IMR-90 (cell line): ENCODE measurements around the gene TEDC2. TPM values are rescaled to one million over a fixed set of nuclear protein-coding genes. Genes with fewer than 3 reads are reported as not detected.

ENCODE experiments used
- ATAC-seq: fragments of 200-7000 bp; cut with Tn5 transposase; 2 replicates; pipeline ENCODE4 v1.9.1; 2020; ENCODE audit warnings: low read depth, mild to moderate bottlenecking, moderate library complexity
- BruUV-seq: library from RNA; stranded (reverse); fragments of 400-500 nt; replicated peaks from 2 replicates; lab custom pipeline; 2021; lab: Mats Ljungman, UMichigan
- CTCF ChIA-PET: fragments of 300-600 bp; formaldehyde crosslinking; extraction: SDS; loops from one replicate; lab custom pipeline; 2021; ENCODE audit warnings: antibody characterized with exemption; lab: Yijun Ruan, JAX
- POLR2A ChIA-PET: fragments of 300-600 bp; sonication (Branson Sonifier 250); formaldehyde crosslinking; loops from one replicate; lab custom pipeline; 2022; ENCODE audit warnings: antibody characterized with exemption; ENCODE audit not compliant: unreplicated experiment; lab: Charles Lee
- DNase-seq: peaks from one replicate; pipeline ENCODE4 v3.0.0; 2013
- H2AFZ ChIP-seq: replicated peaks from 2 replicates; pipeline ENCODE3; 2013; ENCODE audit warnings: low read length, mild to moderate bottlenecking; ENCODE audit not compliant: poor library complexity
- H2AK5ac ChIP-seq: 2 replicates; pipeline ENCODE4 v1.6.1; 2013; ENCODE audit warnings: low read depth, low read length, inconsistent platforms
- H2AK9ac ChIP-seq: replicated peaks from 2 replicates; pipeline ENCODE3; 2013; ENCODE audit warnings: mild to moderate bottlenecking, low read depth, low read length, moderate library complexity; ENCODE audit not compliant: poor library complexity
- H2BK120ac ChIP-seq: 2 replicates; pipeline ENCODE4 v1.6.1; 2013; ENCODE audit warnings: low read depth, low read length, inconsistent platforms
- H2BK15ac ChIP-seq: 3 replicates; pipeline ENCODE4 v1.6.1; 2013; ENCODE audit warnings: low read depth, low read length, inconsistent platforms
- H2BK20ac ChIP-seq: 2 replicates; pipeline ENCODE4 v1.6.1; 2013; ENCODE audit warnings: low read depth, mild to moderate bottlenecking, inconsistent platforms, low read length, moderate library complexity
- H2BK5ac ChIP-seq: 2 replicates; pipeline ENCODE4 v1.6.1; 2013; ENCODE audit warnings: mild to moderate bottlenecking, low read depth, low read length, inconsistent platforms; ENCODE audit not compliant: poor library complexity, severe bottlenecking
- H3K14ac ChIP-seq: replicated peaks from 2 replicates; pipeline ENCODE4 v1.6.1; 2013; ENCODE audit warnings: low read depth, low read length, inconsistent platforms
- H3K18ac ChIP-seq: 2 replicates; pipeline ENCODE4 v1.6.1; 2013; ENCODE audit warnings: low read depth, low read length, control low read depth
- H3K23ac ChIP-seq: 2 replicates; pipeline ENCODE4 v1.6.1; 2013; ENCODE audit warnings: low read depth, low read length, inconsistent platforms
- H3K27ac ChIP-seq: 2 replicates; pipeline ENCODE4 v1.5.1; 2013; ENCODE audit warnings: mild to moderate bottlenecking, control low read depth, low read length; ENCODE audit not compliant: insufficient read depth
- H3K27me3 ChIP-seq: 2 replicates; pipeline ENCODE4 v1.6.1; 2013; ENCODE audit warnings: low read length; ENCODE audit not compliant: control insufficient read depth, insufficient read depth
- H3K36me3 ChIP-seq: 2 replicates; pipeline ENCODE4 v1.6.1; 2013; ENCODE audit warnings: low read length, mixed read lengths; ENCODE audit not compliant: control insufficient read depth, insufficient read depth
- H3K4ac ChIP-seq: 2 replicates; pipeline ENCODE4 v1.6.1; 2013; ENCODE audit warnings: low read depth, low read length, inconsistent platforms
- H3K4me1 ChIP-seq: 2 replicates; pipeline ENCODE4 v1.6.1; 2013; ENCODE audit warnings: low read length, mixed read lengths; ENCODE audit not compliant: control insufficient read depth, insufficient read depth
- H3K4me2 ChIP-seq: 2 replicates; pipeline ENCODE4 v1.6.1; 2013; ENCODE audit warnings: low read depth, mild to moderate bottlenecking, control low read depth, low read length, moderate library complexity
- H3K4me3 ChIP-seq: 2 replicates; pipeline ENCODE4 v1.5.1; 2013; ENCODE audit warnings: low read depth, mild to moderate bottlenecking, control low read depth, low read length, moderate library complexity; ENCODE audit not compliant: insufficient read depth
- H3K56ac ChIP-seq: 2 replicates; pipeline ENCODE4 v1.6.1; 2013; ENCODE audit warnings: low read length, inconsistent platforms; ENCODE audit not compliant: insufficient read depth; ENCODE audit errors: extremely low read depth
- H3K79me1 ChIP-seq, 2 experiments: 2 replicates each; pipeline ENCODE4 v1.6.1; 2013; ENCODE audit warnings: low read length in 2 of 2, inconsistent platforms in 1 of 2, low read depth in 1 of 2
- H3K9ac ChIP-seq: 2 replicates; pipeline ENCODE4 v1.6.1; 2013; ENCODE audit warnings: low read depth, low read length, control low read depth
- H3K9me1 ChIP-seq: 2 replicates; pipeline ENCODE4 v1.6.1; 2013; ENCODE audit warnings: low read length, inconsistent platforms; ENCODE audit not compliant: insufficient read depth
- H3K9me3 ChIP-seq: 2 replicates; pipeline ENCODE4 v1.6.1; 2013; ENCODE audit warnings: low read length; ENCODE audit not compliant: control insufficient read depth, insufficient read depth
- H4K20me1 ChIP-seq: 2 replicates; pipeline ENCODE4 v1.6.1; 2013; ENCODE audit warnings: low read length, inconsistent platforms; ENCODE audit not compliant: insufficient read depth
- H4K5ac ChIP-seq: 2 replicates; pipeline ENCODE4 v1.6.1; 2013; ENCODE audit warnings: mild to moderate bottlenecking, low read depth, low read length, control low read depth
- H4K8ac ChIP-seq, 2 experiments: 2 replicates each; pipeline ENCODE4 v1.6.1; 2013; ENCODE audit warnings: low read depth in 2 of 2, low read length in 2 of 2, control low read depth in 1 of 2, inconsistent platforms in 1 of 2
- H4K91ac ChIP-seq: 2 replicates; pipeline ENCODE4 v1.6.1; 2013; ENCODE audit warnings: low read depth, low read length, inconsistent platforms; ENCODE audit not compliant: insufficient read depth
- BHLHE40 ChIP-seq: fragments of 150-350 bp; IDR thresholded peaks from 2 replicates; pipeline ENCODE4 v1.6.1; 2016; ENCODE audit warnings: mild to moderate bottlenecking, low read depth, low read length
- CEBPB ChIP-seq: IDR thresholded peaks from 2 replicates; pipeline ENCODE4 v1.6.1; 2012; ENCODE audit warnings: low read depth, low read length, improper control_type of control experiment
- CHD1 ChIP-seq: IDR thresholded peaks from 2 replicates; pipeline ENCODE4 v1.6.1; 2012; ENCODE audit warnings: low read depth, low read length, improper control_type of control experiment
- FOS ChIP-seq: fragments of 150-350 bp; IDR thresholded peaks from 2 replicates; pipeline ENCODE4 v1.6.1; 2016; ENCODE audit warnings: low read depth, low read length
- MAFK ChIP-seq: IDR thresholded peaks from 2 replicates; pipeline ENCODE4 v1.6.1; 2012; ENCODE audit warnings: low read depth, low read length, improper control_type of control experiment
- MAZ ChIP-seq: IDR thresholded peaks from 2 replicates; pipeline ENCODE4 v1.6.1; 2012; ENCODE audit warnings: low read depth, mild to moderate bottlenecking, low read length, improper control_type of control experiment, moderate library complexity, borderline replicate concordance
- MXI1 ChIP-seq: IDR thresholded peaks from 2 replicates; pipeline ENCODE4 v1.6.1; 2012; ENCODE audit warnings: low read depth, mild to moderate bottlenecking, low read length, moderate library complexity, borderline replicate concordance
- NFE2L2 ChIP-seq: fragments of 150-350 bp; IDR thresholded peaks from 2 replicates; pipeline ENCODE4 v1.6.1; 2016; ENCODE audit warnings: low read depth, mild to moderate bottlenecking, low read length
- POLR2A ChIP-seq: IDR thresholded peaks from 2 replicates; pipeline ENCODE4 v1.6.1; 2012; ENCODE audit warnings: mild to moderate bottlenecking, low read depth, low read length
- RAD21 ChIP-seq: IDR thresholded peaks from 2 replicates; pipeline ENCODE4 v1.6.1; 2012; ENCODE audit warnings: low read length, improper control_type of control experiment
- RFX5 ChIP-seq: IDR thresholded peaks from 2 replicates; pipeline ENCODE4 v1.8.0; 2012; ENCODE audit warnings: low read depth, mild to moderate bottlenecking, low read length, moderate library complexity
- SMC3 ChIP-seq: fragments of 150-350 bp; IDR thresholded peaks from 2 replicates; pipeline ENCODE4 v1.6.1; 2016; ENCODE audit warnings: low read depth, mild to moderate bottlenecking, antibody characterized with exemption, low read length, moderate library complexity
- WGBS, 2 experiments: methylation state at CpG; one replicate each; pipeline versions ENCODE4 v1.1.5 to v1.1.7; 2013; ENCODE audit warnings: missing lambda C conversion rate in 2 of 2; ENCODE audit not compliant: insufficient read length in 1 of 2; ENCODE audit errors: extremely low coverage in 2 of 2; 5-methylcytosine and 5-hydroxymethylcytosine counted together
- dilution Hi-C: fragments of 300-500 bp; cut with HindIII; formaldehyde crosslinking; loops from one replicate; pipeline ENCODE4 v1.14.3; 2018; ENCODE audit warnings: low sequenced_read_pairs; ENCODE audit not compliant: unreplicated experiment
- in situ Hi-C: fragments of 300-500 bp; cut with MboI; formaldehyde crosslinking; loops from 3 replicates; pipeline ENCODE4 v1.14.3; 2019; ENCODE audit warnings: low sequenced_read_pairs, inconsistent platforms, mixed read lengths
- intact Hi-C: fragments of 100-400 bp; cut with micrococcal nuclease; formaldehyde crosslinking; loops from 2 replicates; pipeline ENCODE4 v1.10.0; 2022
- polyA plus RNA-seq, 3 experiments: library from polyadenylated mRNA; depleted of rRNA; stranded (reverse); fragments of >200 nt; gene quantifications; 2 replicates each; pipeline ENCODE4 v1.2.3, GENCODE V29; 2012; ENCODE audit warnings: low replicate concordance in 1 of 3
- total RNA-seq: library from RNA; depleted of rRNA; stranded (reverse); fragments of >200 nt; gene quantifications from 2 replicates; pipeline ENCODE4 v1.2.3, GENCODE V29; 2012
- TF ChIP-seq, protein P1 (sequence below): conservative IDR thresholded peaks from 2 replicates; pipeline ENCODE4 v1.5.1; 2012; ENCODE audit warnings: mild to moderate bottlenecking, low read depth, low read length, improper control_type of control experiment
- TF ChIP-seq, protein P2 (sequence below): fragments of 150-350 bp; IDR thresholded peaks from 2 replicates; pipeline ENCODE4 v1.6.1; 2017; ENCODE audit warnings: mild to moderate bottlenecking, antibody characterized with exemption, low read length, low read depth
- TF ChIP-seq, protein P3 (sequence below): fragments of 150-350 bp; IDR thresholded peaks from 2 replicates; pipeline ENCODE4 v1.6.1; 2016; ENCODE audit warnings: low read depth, mild to moderate bottlenecking, low read length, moderate library complexity, borderline replicate concordance

Gene TEDC2
- total and polyA plus RNA-seq, 2 of the 4 experiments (the other 2 are of a cell fraction), result 3.6 to 7.3 TPM

DNA sequence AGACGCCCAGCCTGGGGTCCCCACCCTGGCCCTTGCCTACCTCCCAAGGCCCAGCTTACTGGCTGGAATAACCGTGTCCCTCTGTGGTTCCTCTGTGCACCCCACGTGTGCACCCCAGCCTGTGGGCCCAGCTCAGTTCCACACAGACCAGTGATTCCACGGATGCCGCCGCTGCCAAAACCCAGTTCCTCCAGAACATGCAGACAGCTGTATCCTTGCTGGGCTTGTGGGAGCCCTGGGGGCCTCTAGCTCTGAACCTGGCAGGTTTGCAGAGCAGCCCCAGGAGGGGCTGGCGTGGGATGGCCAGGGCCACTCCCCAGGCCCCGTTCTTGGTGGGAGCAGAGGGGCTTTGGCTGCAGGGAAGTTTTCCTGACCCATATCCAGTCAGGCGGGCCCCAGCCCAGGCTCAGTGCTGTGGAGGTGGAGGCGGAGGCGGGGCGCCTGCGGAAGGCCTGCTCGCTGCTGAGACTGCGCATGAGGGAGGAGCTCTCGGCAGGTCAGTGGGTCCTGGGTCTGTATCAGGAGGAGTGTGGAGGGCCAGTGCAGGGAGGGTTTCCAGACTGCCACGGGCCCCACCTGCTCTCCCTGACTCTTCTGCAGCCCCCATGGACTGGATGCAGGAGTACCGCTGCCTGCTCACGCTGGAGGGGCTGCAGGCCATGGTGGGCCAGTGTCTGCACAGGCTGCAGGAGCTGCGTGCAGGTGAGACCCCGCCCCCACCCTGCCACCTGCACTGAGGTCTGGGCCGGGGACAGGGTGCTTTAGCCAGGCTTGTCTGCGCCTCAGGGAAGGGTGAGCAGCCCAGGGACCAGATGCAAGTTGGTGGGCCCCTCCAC, 2.3 kb downstream of the TEDC2 start:
- Histone ChIP-seq H2BK5ac (no peak overlapping the region), H3K9ac (no peak overlapping the region), H3K9me3 (no peaks in the 10 kb centered on the region), H3K9me1 (peaks cover 4% of the 10 kb centered on the region), H4K91ac (no peak overlapping the region), H3K18ac (no peak overlapping the region), H3K56ac (no peak overlapping the region), H2BK20ac (no peak overlapping the region), H4K5ac (no peak overlapping the region), H3K14ac (no peak overlapping the region), H2AK5ac (no peak overlapping the region), H3K4me1 (peaks cover 8% of the 10 kb centered on the region; the same call in 1 of the 2 replicates), H3K79me1 (peaks cover 3 to 38% of the 10 kb centered on the region in 2 experiments; a peak in 1 of 4 replicates), H3K4me2 (no peak overlapping the region), H2AK9ac (no peak overlapping the region), H3K4me3 (no peak overlapping the region), H3K23ac (no peak overlapping the region), H4K8ac (no peak overlapping the region), H4K20me1 (no peaks in the 10 kb centered on the region; the same call in 1 of the 2 replicates), H2BK15ac (no peak overlapping the region), H2AFZ (no peak overlapping the region), H2BK120ac (no peak overlapping the region), H3K27me3 (no peaks in the 10 kb centered on the region), H3K27ac (no peak overlapping the region), H3K36me3 (peaks cover under 1% of the 10 kb centered on the region; the same call in 1 of the 2 replicates), H3K4ac (no peak overlapping the region)
- TF ChIP-seq SMC3 (no peak), NFE2L2 (no peak), BHLHE40 (no peak), MAZ (no peak), MXI1 (no peak), CEBPB (no peak), POLR2A (no peak), MAFK (no peak), RFX5 (no peak), FOS (no peak), CHD1 (no peak), RAD21 (no peak)
- TF ChIP-seq, protein P1, sequence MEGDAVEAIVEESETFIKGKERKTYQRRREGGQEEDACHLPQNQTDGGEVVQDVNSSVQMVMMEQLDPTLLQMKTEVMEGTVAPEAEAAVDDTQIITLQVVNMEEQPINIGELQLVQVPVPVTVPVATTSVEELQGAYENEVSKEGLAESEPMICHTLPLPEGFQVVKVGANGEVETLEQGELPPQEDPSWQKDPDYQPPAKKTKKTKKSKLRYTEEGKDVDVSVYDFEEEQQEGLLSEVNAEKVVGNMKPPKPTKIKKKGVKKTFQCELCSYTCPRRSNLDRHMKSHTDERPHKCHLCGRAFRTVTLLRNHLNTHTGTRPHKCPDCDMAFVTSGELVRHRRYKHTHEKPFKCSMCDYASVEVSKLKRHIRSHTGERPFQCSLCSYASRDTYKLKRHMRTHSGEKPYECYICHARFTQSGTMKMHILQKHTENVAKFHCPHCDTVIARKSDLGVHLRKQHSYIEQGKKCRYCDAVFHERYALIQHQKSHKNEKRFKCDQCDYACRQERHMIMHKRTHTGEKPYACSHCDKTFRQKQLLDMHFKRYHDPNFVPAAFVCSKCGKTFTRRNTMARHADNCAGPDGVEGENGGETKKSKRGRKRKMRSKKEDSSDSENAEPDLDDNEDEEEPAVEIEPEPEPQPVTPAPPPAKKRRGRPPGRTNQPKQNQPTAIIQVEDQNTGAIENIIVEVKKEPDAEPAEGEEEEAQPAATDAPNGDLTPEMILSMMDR, result no peak
- TF ChIP-seq, protein P2, sequence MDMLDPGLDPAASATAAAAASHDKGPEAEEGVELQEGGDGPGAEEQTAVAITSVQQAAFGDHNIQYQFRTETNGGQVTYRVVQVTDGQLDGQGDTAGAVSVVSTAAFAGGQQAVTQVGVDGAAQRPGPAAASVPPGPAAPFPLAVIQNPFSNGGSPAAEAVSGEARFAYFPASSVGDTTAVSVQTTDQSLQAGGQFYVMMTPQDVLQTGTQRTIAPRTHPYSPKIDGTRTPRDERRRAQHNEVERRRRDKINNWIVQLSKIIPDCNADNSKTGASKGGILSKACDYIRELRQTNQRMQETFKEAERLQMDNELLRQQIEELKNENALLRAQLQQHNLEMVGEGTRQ, result no peak
- TF ChIP-seq, protein P3, sequence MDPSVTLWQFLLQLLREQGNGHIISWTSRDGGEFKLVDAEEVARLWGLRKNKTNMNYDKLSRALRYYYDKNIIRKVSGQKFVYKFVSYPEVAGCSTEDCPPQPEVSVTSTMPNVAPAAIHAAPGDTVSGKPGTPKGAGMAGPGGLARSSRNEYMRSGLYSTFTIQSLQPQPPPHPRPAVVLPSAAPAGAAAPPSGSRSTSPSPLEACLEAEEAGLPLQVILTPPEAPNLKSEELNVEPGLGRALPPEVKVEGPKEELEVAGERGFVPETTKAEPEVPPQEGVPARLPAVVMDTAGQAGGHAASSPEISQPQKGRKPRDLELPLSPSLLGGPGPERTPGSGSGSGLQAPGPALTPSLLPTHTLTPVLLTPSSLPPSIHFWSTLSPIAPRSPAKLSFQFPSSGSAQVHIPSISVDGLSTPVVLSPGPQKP, result no peak
- ATAC-seq, result no peak
- dilution Hi-C loops, result no loop called here
- BruUV-seq, result no TSS peak
- intact Hi-C loops, result no loop called here
- 89% methylated on average over 7 of the region's 23 CpGs; no CpG with 5 or more reads in 1 of the 2 experiments for WGBS, 2 experiments
- in situ Hi-C loops, result no loop called here
- no peak for DNase-seq
- ChIA-PET POLR2A (no interaction called here), CTCF (no interaction called here)
